Naive thymus-derived CD4-positive, alpha-beta T cell (primary cell): ENCODE measurements around the gene KPNB1. TPM values are rescaled to one million over a fixed set of nuclear protein-coding genes. Genes with fewer than 3 reads are reported as not detected.

Experiments used
- ATAC-seq: fragments of 150-1000 bp; cut with Tn5 transposase; 2 replicates; pipeline ENCODE4 v1.10.0; 2021; ENCODE audit warnings: mild to moderate bottlenecking, moderate library complexity
- CTCF ChIA-PET: fragments of 350-600 bp; sonication (Branson Sonifier 250); formaldehyde crosslinking; loops from one replicate; lab custom pipeline; 2021; ENCODE audit warnings: antibody characterized with exemption; lab: Charles Lee
- POLR2A ChIA-PET: fragments of 350-600 bp; sonication (Branson Sonifier 250); formaldehyde crosslinking; loops from one replicate; lab custom pipeline; 2021; ENCODE audit warnings: antibody characterized with exemption, inconsistent platforms; lab: Charles Lee
- DNase-seq, 9 donors: peaks; one replicate each; pipeline versions ENCODE4 v3.0.0 to v3.0.0-alpha.2; 2020 to 2022; ENCODE audit warnings: mixed read lengths in 1 of 9
- H3K27ac ChIP-seq: one replicate; pipeline ENCODE4 v1.7.0; 2013; ENCODE audit warnings: mild to moderate bottlenecking, low read depth, low read length, moderate library complexity
- H3K27me3 ChIP-seq, 2 donors: one replicate each; pipeline ENCODE4 v1.7.0; 2013; ENCODE audit warnings: low read length in 2 of 2, mild to moderate bottlenecking in 2 of 2, moderate library complexity in 2 of 2; ENCODE audit not compliant: control insufficient read depth in 2 of 2, insufficient read depth in 2 of 2
- H3K36me3 ChIP-seq, 3 experiments: 1 replicate in 2 of 3; 2 replicates in 1 of 3; pipeline ENCODE4 v1.7.0; 2013; ENCODE audit warnings: low read length in 3 of 3, mild to moderate bottlenecking in 3 of 3, moderate library complexity in 1 of 3; ENCODE audit not compliant: insufficient read depth in 3 of 3, control insufficient read depth in 2 of 3
- H3K4me1 ChIP-seq, 2 donors: one replicate each; pipeline ENCODE4 v1.7.0; 2013; ENCODE audit warnings: low read length in 2 of 2, mild to moderate bottlenecking in 2 of 2, moderate library complexity in 1 of 2; ENCODE audit not compliant: control insufficient read depth in 2 of 2, insufficient read depth in 2 of 2
- H3K4me3 ChIP-seq: 2 replicates; pipeline ENCODE4 v1.7.0; 2013; ENCODE audit warnings: mild to moderate bottlenecking, low read length
- H3K9me3 ChIP-seq, 3 experiments: 1 replicate in 2 of 3; 2 replicates in 1 of 3; pipeline ENCODE4 v1.7.0; 2013; ENCODE audit warnings: low read length in 3 of 3; ENCODE audit not compliant: control insufficient read depth in 2 of 3
- H3K27ac Mint-ChIP-seq, 9 donors: one replicate each; pipeline ENCODE4 v1.8.0; 2020 to 2022; ENCODE audit warnings: mixed read lengths in 9 of 9, mild to moderate bottlenecking in 8 of 9, moderate library complexity in 5 of 9, inconsistent platforms in 2 of 9
- H3K27me3 Mint-ChIP-seq, 5 donors: one replicate each; pipeline ENCODE4 v1.8.0; 2021 to 2022; ENCODE audit warnings: mixed read lengths in 5 of 5, mild to moderate bottlenecking in 1 of 5
- H3K36me3 Mint-ChIP-seq, 5 donors: one replicate each; pipeline ENCODE4 v1.8.0; 2020 to 2022; ENCODE audit warnings: mixed read lengths in 5 of 5, mild to moderate bottlenecking in 3 of 5, inconsistent platforms in 1 of 5
- H3K4me1 Mint-ChIP-seq, 7 donors: one replicate each; pipeline ENCODE4 v1.8.0; 2020 to 2022; ENCODE audit warnings: mixed read lengths in 7 of 7, mild to moderate bottlenecking in 3 of 7, inconsistent platforms in 1 of 7
- H3K4me3 Mint-ChIP-seq, 10 donors: one replicate each; pipeline ENCODE4 v1.8.0; 2020 to 2022; ENCODE audit warnings: mild to moderate bottlenecking in 10 of 10, mixed read lengths in 10 of 10, moderate library complexity in 6 of 10, inconsistent platforms in 2 of 10
- H3K9me3 Mint-ChIP-seq, 11 donors: one replicate each; pipeline ENCODE4 v1.8.0; 2020 to 2022; ENCODE audit warnings: mixed read lengths in 11 of 11, mild to moderate bottlenecking in 4 of 11, inconsistent platforms in 1 of 11, moderate library complexity in 1 of 11
- intact Hi-C, 2 donors: fragments of 100-400 bp; cut with micrococcal nuclease; formaldehyde crosslinking; loops; one replicate each; pipeline ENCODE4 v1.15.1; 2023
- polyA plus RNA-seq, 2 donors: library from polyadenylated mRNA; unstranded; fragments of 300-500 nt; fragmentation: Illumina TruSeq; gene quantifications; one replicate each; pipeline ENCODE4 v1.2.3, GENCODE V29; 2021
- total RNA-seq, 6 experiments: library from RNA in 5 of 6; stranded (reverse) in 5 of 6; gene quantifications; 1 replicate in 5 of 6; 2 replicates in 1 of 6; pipeline ENCODE4 v1.2.3 and lab custom pipeline; 2021 to 2026

The KPNB1 gene
- total and polyA plus RNA-seq, 7 experiments from 2014 or later, result 21.1 to 465 (median 205) TPM

DNA sequence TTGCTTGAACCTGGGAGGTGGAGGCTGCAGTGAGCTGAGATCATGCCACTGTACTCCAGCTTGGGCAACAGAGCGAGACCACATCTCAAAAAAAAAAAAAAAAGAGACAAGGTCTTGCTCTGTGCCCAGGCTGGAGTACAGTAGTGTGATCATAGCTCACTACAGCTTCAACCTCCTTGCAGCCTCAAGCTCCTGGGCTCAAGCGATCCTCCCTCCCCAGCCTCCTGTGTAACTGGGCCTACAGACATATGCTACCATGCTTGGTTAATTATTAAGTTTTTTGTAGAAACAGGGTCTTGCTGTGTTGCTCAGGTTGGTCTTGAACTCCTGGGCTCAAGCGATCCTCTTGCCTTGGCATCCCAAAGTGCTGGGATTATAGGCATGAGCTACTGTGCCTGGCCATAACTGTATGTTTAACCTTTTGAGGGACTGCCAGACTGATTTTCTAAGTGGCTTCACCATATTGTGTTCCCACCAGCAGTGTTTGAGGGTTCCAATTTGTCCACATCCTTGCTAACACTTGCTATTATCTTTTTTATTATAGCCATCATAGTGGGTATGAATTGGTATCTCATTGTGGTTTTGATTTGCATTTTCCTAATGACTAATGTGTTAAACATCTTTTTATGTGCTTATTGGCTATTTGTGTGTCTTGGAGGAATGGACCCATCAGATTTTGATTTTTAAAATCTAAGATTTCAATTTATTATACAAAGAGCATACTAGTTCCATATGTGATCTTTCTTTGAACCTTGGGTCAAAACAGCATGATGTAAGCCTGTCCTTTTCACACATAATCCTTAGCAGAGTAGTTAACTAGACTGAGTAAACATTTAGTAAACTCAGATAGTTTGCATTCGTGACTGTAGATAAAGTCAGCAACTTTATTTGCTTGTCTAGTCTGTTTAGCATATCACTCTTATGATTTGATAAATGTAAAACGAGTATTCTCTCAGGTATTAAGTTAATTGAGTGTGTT is 38.1 kb upstream of the KPNB1 start:
- Histone ChIP-seq H3K27ac (no peak overlapping the region), H3K4me3 (no peak overlapping the region), H3K27me3 (no peaks in the 10 kb centered on the region), H3K9me3 (no peaks in the 10 kb centered on the region), H3K4me1 (no peaks in the 10 kb centered on the region), H3K36me3 (peaks cover 4 to 31% (median 9%) of the 10 kb centered on the region in 3 experiments)
- H3K27me3 Mint-ChIP-seq, result no peaks in the 10 kb centered on the region
- H3K4me1 Mint-ChIP-seq, result peaks cover 0 to 16% (median 5%) of the 10 kb centered on the region in 7 donors
- peaks cover 4 to 23% (median 13%) of the 10 kb centered on the region in 5 donors for H3K36me3 Mint-ChIP-seq
- no peaks in the 10 kb centered on the region for H3K9me3 Mint-ChIP-seq
- no peak overlapping the region for H3K4me3 Mint-ChIP-seq
- no peak for ATAC-seq
- CTCF ChIA-PET, result no interaction called here
- H3K27ac Mint-ChIP-seq, result peak overlapping the region in 2 of 9 donors; percentile 19 to 68
- intact Hi-C loops, result loop anchor here in 1 of 2 donors (10.0 kb wide), 1 partner anchor 387 kb away; no protein-coding TSS in a partner anchor
- POLR2A ChIA-PET, result no interaction called here
- DNase-seq, result no peak

DNA sequence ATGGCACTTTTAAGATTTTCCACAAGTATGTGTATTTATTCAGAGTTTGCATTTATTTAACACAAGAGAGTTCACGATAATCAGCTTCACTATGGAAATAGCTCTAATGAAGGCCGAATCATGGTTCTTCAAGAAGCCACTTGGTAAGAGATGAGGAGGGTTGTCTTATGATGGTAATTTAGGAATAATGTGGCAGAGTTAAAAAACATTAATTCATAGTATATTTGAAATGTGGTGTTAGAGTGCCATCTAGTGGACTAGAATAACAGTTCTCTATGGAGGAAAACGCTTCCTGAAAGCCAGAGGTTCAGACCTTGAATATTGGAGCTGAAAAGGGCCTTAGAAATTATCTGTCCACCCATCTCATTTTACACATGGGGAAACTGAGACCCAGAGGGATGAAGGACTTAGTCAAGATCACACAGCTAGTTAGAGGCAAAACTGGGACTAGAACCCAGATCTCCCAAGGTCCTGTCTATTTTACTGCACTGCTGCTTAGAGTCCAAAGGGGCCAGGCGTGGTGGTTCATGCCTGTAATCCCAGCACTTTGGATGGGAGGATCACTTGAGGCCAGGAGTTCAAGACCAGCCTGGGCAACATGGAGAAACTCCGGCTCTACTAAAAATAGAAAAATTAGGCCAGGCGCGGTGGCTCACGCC is 33.8 kb upstream of the KPNB1 start:
- peaks cover 0 to 53% (median 20%) of the 10 kb centered on the region in 3 experiments for H3K36me3 ChIP-seq
- H3K9me3 Mint-ChIP-seq, result no peaks in the 10 kb centered on the region
- POLR2A ChIA-PET, result interaction anchor here (1.6 kb wide), 1 partner anchor 34 kb away, joined by 4 read pairs; the partner anchor contains the start of gene KPNB1
- intact Hi-C loops, result loop anchor here (1.0 to 10.0 kb wide), 5 partner anchors 254 to 674 kb away; partner anchors contain the start of gene EFCAB13 (in 1 of the 2)
- H3K4me3 Mint-ChIP-seq, result no peak overlapping the region
- H3K36me3 Mint-ChIP-seq, result peaks cover 5 to 22% (median 15%) of the 10 kb centered on the region in 5 donors
- H3K27me3 Mint-ChIP-seq, result no peaks in the 10 kb centered on the region
- no peak overlapping the region for H3K27ac ChIP-seq
- CTCF ChIA-PET, result interaction anchor here (0.6 to 1.9 kb wide), 18 partner anchors 9 to 674 kb away, joined by 3 to 9 read pairs (median 4); no protein-coding TSS in a partner anchor
- H3K4me1 ChIP-seq, result no peaks in the 10 kb centered on the region
- no peak overlapping the region for H3K4me3 ChIP-seq
- H3K27me3 ChIP-seq, result no peaks in the 10 kb centered on the region
- peaks cover 0 to 14% (median 5%) of the 10 kb centered on the region in 7 donors for H3K4me1 Mint-ChIP-seq
- no peaks in the 10 kb centered on the region for H3K9me3 ChIP-seq
- ATAC-seq (peak; percentile 51), DNase-seq (peak in 7 of 9 donors; percentile 17 to 59 (median 44))
- H3K27ac Mint-ChIP-seq, result peak overlapping the region in 6 of 9 donors; percentile 19 to 81 (median 52)

GRCh38 chr17:47618410-47618809 is 31.3 kb upstream of the KPNB1 start:
- Mint-ChIP-seq H3K36me3 (peaks cover 5 to 23% (median 20%) of the 10 kb centered on the region in 5 donors), H3K4me3 (no peak overlapping the region), H3K9me3 (no peaks in the 10 kb centered on the region), H3K27me3 (no peaks in the 10 kb centered on the region), H3K27ac (peak overlapping the region in 1 of 9 donors; percentile 62), H3K4me1 (peaks cover 0 to 19% (median 5%) of the 10 kb centered on the region in 7 donors)
- Histone ChIP-seq H3K27ac (no peak overlapping the region), H3K9me3 (no peaks in the 10 kb centered on the region), H3K36me3 (peaks cover 0 to 58% (median 20%) of the 10 kb centered on the region in 3 experiments), H3K4me3 (no peak overlapping the region), H3K27me3 (no peaks in the 10 kb centered on the region), H3K4me1 (no peaks in the 10 kb centered on the region)
- POLR2A ChIA-PET, result interaction anchor here (0.6 kb wide), 1 partner anchor 36 kb away, joined by 3 read pairs; no protein-coding TSS in a partner anchor
- no peak for DNase-seq
- intact Hi-C loops, result loop anchor here (5.0 to 10.0 kb wide), 4 partner anchors 296 to 676 kb away; partner anchors contain the start of gene EFCAB13 (in 1 of the 2)
- CTCF ChIA-PET, result interaction anchor here (0.9 to 2.0 kb wide), 3 partner anchors 45 to 389 kb away, joined by 3 to 5 read pairs (median 4); no protein-coding TSS in a partner anchor
- no peak for ATAC-seq

DNA sequence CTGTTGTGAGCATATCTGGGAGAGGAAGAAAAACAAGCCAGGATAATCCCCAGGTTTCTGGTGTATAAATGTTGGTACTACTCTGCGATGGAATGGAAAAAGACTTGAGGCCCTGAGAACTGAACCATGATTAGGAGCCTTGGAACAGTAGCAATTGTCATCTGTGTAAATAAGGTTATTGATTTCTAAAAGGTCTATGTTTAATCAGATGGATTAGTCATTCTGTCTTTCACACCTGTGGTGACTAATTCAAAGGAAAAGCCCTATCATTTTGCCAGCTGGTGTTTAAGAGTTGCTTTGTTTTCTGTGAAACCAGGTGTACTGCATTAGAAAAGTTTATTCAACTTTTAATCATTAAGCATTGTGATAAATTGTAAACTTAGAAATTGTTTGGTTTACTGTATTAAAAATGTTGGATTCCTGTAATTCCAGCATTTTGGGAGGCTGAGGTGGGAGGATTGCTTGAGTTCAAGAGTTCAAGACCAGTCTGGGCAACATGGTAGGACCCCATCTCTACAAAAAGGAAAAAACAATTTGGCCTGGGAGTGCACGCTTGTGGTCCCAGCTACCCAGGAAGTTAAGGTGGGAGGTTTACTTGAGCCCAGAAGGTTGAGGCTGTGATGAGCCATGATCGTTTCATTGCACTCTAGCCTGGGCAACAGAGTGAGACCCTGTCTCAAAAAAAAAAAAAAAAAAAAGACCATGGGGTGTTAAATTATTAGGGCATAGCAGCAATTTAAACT is 29.0 kb upstream of the KPNB1 start:
- POLR2A ChIA-PET, result interaction anchor here (0.6 to 1.2 kb wide), 3 partner anchors 28 to 253 kb away, joined by 3 read pairs; partner anchors contain the start of gene KPNB1
- Mint-ChIP-seq H3K27me3 (no peaks in the 10 kb centered on the region), H3K4me1 (peaks cover 0 to 18% (median 4%) of the 10 kb centered on the region in 7 donors), H3K27ac (peak overlapping the region in 6 of 9 donors; percentile 2 to 73 (median 45)), H3K36me3 (peaks cover 5 to 27% (median 24%) of the 10 kb centered on the region in 5 donors), H3K9me3 (no peaks in the 10 kb centered on the region), H3K4me3 (no peak overlapping the region)
- DNase-seq (no peak), ATAC-seq (no peak)
- Histone ChIP-seq H3K27ac (no peak overlapping the region), H3K36me3 (peaks cover 4 to 51% (median 11%) of the 10 kb centered on the region in 3 experiments), H3K4me1 (no peaks in the 10 kb centered on the region), H3K9me3 (no peaks in the 10 kb centered on the region), H3K4me3 (no peak overlapping the region), H3K27me3 (no peaks in the 10 kb centered on the region)
- CTCF ChIA-PET, result no interaction called here
- intact Hi-C loops, result no loop called here

DNA sequence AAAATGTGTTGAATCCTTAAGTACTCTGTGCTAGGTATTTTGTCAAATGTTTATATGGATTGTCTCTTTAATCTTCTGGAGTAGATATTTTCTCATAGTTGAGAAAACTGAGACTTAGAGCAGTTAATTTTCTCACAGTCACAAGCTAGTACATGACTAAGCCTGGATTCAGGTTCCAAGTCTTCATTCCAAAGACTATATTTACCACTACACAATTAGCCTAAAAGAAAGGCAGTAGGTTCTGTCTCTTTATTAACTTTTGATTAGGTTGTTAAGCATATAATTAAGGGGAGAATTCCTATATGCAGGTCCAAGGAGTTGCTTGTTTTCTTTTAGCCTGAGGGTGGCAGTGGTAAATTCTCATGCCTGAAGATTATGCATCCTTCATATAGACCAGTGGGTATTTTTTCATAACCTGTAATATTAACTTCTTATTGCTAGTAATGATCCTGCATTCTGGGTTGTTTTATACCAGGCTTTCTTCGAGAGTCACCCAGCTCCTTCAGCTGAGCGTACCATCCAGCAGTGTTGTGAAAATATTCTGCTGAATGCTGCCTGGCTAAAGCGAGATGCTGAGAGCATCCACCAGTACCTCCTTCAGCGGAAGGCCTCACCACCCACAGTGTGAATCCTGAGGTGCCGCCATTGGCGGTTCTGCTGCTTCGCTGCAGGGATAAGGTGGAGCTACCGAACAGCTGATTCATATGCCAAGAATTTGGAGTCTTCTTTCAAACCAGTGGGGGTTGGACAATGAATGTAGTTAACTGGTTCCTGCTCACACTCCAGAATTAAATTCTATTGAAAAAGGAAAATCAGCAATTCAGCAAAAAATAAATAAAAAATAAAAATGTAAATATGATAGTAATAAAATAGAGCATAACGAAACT is 28.2 kb upstream of the KPNB1 start:
- H3K27ac ChIP-seq, result no peak overlapping the region
- CTCF ChIA-PET, result interaction anchor here (0.7 kb wide), 1 partner anchor 251 kb away, joined by 3 read pairs; no protein-coding TSS in a partner anchor
- H3K4me3 ChIP-seq, result no peak overlapping the region
- Mint-ChIP-seq H3K9me3 (no peaks in the 10 kb centered on the region), H3K4me3 (no peak overlapping the region), H3K36me3 (peaks cover 5 to 26% (median 19%) of the 10 kb centered on the region in 5 donors), H3K4me1 (peaks cover 0 to 16% (median 0%) of the 10 kb centered on the region in 7 donors), H3K27ac (peak overlapping the region in 5 of 9 donors; percentile 21 to 73 (median 56)), H3K27me3 (no peaks in the 10 kb centered on the region)
- no peaks in the 10 kb centered on the region for H3K27me3 ChIP-seq
- peaks cover 4 to 51% (median 11%) of the 10 kb centered on the region in 3 experiments for H3K36me3 ChIP-seq
- ATAC-seq (no peak), DNase-seq (no peak)
- no peaks in the 10 kb centered on the region for H3K9me3 ChIP-seq
- POLR2A ChIA-PET, result interaction anchor here (1.2 kb wide), 1 partner anchor 27 kb away, joined by 3 read pairs; the partner anchor contains the start of gene KPNB1
- intact Hi-C loops, result no loop called here
- H3K4me1 ChIP-seq, result no peaks in the 10 kb centered on the region
